MV-4-11 (cell line): ENCODE measurements around the gene RANBP3.
"Not testable (repeated sequence)": the region's sequence is repeated elsewhere in the genome, so short reads cannot be mapped to it uniquely, and the experiment has no call there.

Experiments
- DNase-seq: peaks from one replicate; lab custom pipeline; 2025; lab: John Stamatoyannopoulos, UW

RANBP3 gene

DNA sequence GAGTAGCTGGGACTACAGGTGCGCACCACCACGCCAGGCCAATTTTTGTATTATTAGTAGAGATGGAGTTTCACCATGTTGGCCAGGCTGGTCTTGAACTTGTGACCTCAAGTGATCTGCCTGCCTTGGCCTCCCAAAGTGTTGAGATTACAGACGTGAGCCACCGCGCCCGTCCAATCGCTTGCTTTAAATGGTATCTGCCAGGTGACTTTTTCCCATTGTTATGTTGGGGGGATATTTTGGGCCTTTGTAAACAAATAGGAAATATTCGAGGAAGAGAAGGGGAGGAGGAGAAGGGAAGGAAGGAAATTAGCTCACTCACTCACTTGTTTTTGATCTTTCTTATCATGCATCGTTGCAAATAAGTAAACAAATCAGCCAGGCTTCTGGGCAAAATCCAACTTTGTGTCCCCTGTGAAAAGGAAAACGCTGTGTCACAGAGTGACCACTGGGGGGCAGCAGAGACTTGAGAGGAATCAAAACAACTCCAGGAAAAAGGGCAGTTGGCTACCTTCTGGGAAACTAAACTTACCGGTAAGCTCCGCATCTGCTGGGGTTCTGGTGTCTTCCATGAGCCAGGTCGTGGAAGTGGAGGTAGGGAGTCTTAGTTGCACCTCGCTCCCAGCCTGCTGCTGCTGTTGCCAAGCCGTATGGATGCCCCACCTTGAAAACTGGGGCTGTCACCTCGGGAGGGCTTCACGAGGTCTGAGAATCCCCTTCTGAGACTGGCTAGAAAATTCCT, 9.3 kb upstream of the RANBP3 start:
- peak; percentile 61 for DNase-seq

DNA sequence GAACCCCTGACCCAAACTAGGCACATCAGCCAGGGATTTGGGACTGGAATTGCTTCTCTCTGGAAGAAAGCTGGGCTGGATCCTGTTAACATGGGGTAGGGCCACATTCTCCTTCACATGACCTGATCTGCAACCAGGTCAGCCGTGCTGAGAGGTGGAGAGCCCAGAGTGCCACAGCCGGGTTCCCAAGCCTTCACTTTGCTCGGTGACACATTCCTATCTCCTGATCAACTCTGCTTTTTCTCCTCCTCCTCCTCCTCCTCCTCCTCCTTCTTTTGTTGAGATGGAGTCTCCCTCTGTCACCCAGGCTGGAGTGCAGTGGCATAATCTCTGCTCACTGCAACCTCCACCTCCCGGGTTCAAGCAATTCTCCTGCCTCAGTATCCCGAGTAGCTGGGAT, 7.9 kb upstream of the RANBP3 start:
- not testable (repeated sequence) for DNase-seq

GRCh38 chr19:5985098-5985783, 7.3 kb upstream of the RANBP3 start:
- DNase-seq = no peak

DNA sequence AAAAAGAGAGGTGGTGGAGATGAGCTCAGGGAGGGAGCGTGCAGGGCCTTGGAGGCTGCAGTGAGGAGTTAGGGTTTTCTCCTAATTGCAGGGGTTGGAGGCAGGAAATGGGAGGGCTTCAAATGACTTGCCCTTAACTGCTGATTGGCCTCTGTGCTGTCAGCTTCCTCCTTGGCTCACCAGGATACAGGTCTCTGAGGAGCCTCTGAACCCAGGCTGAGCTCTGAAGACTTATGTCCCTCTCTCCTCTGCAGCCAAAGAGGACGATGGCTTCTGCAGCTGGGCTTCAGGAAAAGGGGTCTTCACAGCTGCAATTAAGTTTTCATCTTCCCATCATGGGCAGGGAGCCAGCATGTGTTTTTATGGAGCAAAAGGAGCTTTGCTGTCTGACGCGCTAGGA, 6.7 kb upstream of the RANBP3 start:
- DNase-seq = peak; percentile 64

- DNase-seq = peak; percentile 75
Measured at GRCh38 chr19:5983367-5983955, 5.5 kb upstream of the RANBP3 start.

DNA sequence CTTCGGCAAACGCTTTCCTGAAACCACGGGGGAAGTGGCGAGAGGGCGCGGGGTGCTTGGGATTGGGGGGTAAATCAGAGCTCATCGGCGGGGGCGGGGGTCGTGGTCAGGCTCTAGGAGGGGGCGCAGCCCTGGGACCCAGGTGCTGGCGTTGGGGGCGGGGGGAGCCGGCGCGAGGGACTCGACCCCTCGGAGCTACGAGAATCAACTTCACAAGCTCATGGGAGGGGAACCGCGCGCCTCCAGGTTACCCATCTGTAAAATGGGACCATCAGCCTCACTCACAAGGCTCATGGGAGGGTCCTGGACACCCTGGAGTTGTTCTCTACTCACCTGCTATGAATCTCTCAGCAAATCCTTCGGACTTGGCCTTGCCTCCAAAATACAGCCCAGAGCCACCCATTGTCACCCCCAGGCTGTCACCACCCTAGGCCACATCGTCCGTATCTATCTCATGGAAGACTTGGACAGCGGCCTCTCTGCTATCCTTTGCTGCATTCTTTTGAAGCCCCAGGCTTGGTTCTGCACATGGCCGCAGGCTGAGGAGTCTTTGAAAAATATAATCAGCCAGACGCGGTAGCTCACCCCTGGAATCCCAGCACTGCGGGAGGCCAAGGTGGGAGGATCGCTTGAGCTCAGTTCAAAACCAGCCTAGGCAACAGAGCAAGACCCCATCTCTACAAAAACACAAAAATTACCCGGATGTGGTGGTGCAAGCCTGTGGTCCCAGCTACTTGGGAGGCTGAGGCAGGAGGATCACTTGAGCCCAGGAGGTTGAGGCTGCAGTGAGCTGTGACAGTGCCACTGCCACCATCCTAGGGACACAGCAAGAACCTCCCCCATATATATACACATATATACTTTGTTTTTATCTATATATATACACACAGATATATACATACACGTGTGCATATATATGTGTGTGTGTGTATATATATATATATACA, 939 bp upstream of the RANBP3 start:
- no peak for DNase-seq

DNA sequence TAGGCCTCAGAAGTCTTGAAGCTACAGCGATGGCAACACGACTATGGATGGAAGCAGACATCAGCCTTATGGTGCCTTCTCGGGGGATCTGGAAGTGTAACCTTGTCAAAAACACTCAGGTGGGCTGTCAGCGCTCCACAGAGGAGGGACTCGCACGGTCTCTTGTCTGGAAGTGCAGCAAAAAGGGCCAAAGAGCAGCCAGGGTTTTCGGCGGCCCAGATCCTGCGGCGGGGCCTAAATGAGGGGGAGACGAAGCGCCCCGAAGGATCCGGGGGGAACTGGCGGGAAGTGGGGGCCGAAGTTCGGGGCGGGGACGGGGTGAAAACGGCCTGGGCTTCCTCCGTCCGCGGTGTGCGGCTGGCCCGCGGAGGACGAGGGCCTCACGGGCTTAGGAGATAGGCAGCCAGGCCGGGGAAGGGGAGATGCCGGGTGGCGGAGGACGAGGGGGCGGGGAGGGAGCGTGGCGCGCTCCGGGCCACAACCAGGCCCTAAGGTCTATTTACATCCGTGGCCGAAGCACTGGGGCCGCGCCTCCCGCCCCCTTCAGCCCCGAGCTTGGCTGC, 637 bp downstream of the RANBP3 start:
- no peak for DNase-seq

GRCh38 chr19:5976768-5977167, 1.2 kb downstream of the RANBP3 start:
- DNase-seq = no peak

GRCh38 chr19:5975388-5975728, 2.6 kb downstream of the RANBP3 start:
- DNase-seq = no peak

- no peak for DNase-seq
Measured at GRCh38 chr19:5974721-5975387, 3.1 kb downstream of the RANBP3 start.

DNA sequence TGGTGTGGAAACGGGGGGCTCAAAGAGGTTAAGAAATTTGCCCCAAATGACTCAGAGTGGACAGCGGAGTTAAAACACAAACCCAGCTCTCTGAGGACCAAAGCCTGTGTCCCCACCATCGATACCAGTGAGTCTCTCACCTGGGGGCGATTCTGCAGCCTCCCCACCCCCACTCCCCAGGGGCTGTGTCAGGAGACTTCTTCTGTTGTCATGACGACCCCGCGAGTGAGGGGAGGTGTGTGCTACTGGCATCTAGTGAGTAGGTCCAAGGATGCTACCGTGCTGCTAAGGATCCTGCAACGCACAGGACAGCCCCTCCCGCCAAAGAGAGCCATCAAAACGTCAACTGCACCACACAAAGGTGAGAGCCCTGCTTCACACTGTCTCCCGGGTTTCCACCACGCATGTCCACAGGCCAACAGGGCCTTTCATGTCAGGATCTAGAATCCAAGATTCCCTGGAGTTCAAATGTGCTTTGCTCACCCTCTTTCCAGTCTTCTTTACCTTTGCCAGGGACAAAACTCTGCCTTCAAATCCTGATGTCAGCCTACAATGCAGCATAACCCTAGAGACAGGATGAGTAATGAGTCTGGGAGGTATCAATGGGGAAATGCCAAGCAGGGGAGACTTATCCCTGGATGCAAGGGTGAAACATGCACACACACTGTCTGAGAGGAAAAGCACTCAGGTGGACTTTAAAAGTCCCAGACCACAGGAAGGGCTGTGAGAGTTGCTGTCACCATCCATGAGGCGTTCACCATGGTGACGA, 3.9 kb downstream of the RANBP3 start:
- DNase-seq = no peak

DNA sequence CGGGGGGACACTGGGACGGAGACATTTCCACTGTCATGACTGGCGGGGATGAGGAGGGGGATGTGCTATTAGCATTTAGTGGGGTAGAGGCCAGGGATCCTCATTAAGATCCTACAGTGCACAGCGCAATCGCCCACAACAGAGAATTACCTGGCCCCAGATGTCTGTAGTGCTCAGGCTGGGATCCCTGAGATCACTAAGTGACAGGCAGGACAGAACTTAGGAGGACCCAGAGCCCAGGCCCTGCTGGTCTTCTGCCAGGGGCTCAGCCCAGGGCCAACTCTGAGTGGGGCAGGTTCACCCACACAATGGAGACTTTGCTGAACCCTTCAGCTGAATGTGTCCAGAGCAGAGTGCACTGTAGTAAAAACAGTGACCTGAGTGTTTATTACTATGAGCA, 4.6 kb downstream of the RANBP3 start:
- DNase-seq = no peak

GRCh38 chr19:5972355-5972731, 5.6 kb downstream of the RANBP3 start:
- no peak for DNase-seq

DNA sequence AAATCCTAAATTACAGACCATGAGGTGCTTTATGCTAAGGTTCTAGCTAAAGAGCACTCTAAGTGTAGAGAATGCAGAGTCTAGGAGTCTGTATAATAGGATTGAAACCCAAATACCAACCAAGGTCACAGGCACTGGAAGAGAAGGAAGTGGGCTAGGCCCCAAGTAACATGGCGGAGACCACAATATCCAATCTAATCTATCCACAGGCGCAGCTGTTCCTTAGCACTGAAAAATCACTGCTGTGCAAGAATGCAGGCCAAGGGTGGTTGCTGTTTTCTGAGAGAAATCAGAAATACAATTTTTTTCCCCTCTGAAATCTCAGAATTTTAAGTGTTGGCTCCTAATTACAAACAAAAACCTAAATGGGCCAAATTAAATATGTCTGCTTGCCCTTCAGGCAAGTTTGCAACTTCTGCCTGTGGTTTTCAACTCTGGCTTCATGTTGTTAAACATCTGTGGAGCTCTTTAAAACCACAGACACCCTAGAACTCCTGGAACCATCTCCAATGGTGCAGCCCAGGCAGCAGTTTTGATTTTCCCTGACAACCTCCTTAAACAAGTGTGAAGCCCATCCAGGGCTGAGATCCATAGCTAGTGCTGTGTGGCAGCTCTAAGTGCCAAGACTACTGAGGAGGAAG, 6.1 kb downstream of the RANBP3 start:
- DNase-seq = peak; percentile 53

DNA sequence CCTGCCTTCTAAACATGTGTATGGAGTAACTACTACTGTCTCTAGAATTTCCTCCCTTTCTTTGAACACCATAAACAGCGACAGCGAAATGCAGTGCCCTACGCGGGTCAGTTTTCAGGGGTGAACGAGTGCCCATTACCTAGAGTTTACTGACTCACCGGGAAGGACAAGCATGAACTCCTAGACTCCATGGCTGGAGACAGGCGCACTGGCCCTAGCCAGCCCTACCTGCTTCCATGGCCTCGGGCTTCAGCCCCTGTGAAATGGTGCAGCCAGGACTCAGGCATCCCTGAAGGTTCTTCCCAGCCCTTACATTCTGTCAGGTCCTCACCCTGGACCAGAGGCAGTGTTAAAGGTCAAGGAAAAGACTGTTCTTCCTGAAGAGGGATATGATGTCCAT, 8.5 kb downstream of the RANBP3 start:
- no peak for DNase-seq

- no peak for DNase-seq
Measured at GRCh38 chr19:5968431-5969373, 9.2 kb downstream of the RANBP3 start.

DNA sequence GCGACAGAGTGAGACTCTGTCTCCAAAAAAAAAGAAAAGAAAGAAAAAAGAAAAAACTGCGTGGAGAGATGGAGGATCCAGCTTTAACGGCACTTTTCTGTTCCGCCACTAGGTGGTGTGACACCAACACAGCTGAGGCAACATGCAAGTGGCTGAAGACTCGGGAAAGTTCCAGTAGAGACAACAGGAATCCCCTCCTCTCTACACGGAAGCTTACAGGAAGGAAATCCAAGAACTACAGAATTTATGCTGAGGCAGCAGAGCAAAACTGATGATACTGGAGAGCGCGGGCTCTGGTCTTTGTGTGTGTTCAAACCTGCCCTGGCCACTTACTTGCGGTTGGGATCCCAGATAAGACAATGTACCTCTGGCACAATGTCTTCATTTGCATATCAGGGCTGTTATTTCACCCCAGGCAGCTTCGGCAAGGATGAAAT, 9.9 kb downstream of the RANBP3 start:
- peak; percentile 62 for DNase-seq

DNA sequence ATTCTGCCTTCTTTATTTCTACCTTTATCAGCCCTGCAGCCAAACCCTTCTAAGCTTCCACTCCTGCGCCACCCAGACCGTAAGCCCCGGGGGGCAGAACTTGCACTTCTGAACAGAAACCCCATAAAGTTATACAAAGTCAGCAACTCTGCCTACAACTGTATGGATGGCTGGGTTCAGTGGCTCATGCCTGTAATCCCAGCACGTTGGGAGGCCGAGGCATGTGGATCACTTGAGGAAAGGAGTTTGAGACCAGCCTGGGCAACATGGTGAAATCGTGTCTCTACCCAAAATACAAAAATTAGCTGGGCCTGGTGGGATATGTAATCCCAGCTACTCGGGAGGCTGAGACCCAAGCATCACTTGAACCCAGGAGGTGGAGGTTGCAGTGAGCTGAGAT, 10.4 kb downstream of the RANBP3 start:
- DNase-seq = no peak

DNA sequence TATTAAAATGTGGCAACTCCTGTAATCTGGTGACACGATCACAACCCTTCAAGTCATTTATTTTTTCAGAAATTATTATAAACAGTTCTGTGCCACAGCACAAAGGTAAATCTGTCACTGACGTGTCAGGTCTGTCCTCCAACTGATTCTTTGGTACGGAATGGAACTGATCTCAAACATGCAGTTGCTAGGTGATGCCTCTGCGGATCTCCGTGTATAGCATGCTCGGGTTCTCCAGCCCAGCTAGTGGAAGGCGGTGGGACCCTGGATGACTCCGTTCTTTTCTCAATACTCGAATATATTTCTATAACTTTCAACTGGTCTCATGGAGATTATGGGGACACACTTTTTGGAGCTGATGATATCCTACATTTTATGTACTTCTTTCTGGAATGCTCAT, 11.0 kb downstream of the RANBP3 start:
- DNase-seq = no peak
